Measurements from ENCODE around the gene ZNF45.

GRCh38 chr19:43934055-43934984 lies 762 bp downstream of the ZNF45 start:
- TF ChIP-seq CTCF (conservative IDR thresholded peaks at IDR 0.05; ENCODE audit: low read depth, low read length) (no peak), EZH2 (IDR thresholded peaks at IDR 0.05; ENCODE audit: borderline replicate concordance, low read depth, low read length, poor library complexity, severe bottlenecking) (no peak)

All from A673 (cell line).